Endothelial cell (in vitro differentiated cells): Measurements from ENCODE around the gene CEP131. TPM values are rescaled to one million over a fixed set of nuclear protein-coding genes. Genes with fewer than 3 reads are reported as not detected.

Experiments used
- DNase-seq: peaks from one replicate; pipeline ENCODE4 v3.0.0; 2021; ENCODE audit warnings: low spot score
- H3K27ac Mint-ChIP-seq: one replicate; pipeline ENCODE4 v1.8.0; 2021; ENCODE audit warnings: mixed read lengths, inconsistent platforms; ENCODE audit not compliant: unreplicated experiment
- H3K27me3 Mint-ChIP-seq: one replicate; pipeline ENCODE4 v1.8.0; 2021; ENCODE audit warnings: mild to moderate bottlenecking, moderate library complexity, mixed read lengths, inconsistent platforms; ENCODE audit not compliant: unreplicated experiment
- H3K36me3 Mint-ChIP-seq: one replicate; pipeline ENCODE4 v1.8.0; 2021; ENCODE audit warnings: mild to moderate bottlenecking, low read depth, mixed read lengths, inconsistent platforms; ENCODE audit not compliant: unreplicated experiment
- H3K4me1 Mint-ChIP-seq: one replicate; pipeline ENCODE4 v1.8.0; 2021; ENCODE audit warnings: mild to moderate bottlenecking, mixed read lengths, inconsistent platforms; ENCODE audit not compliant: unreplicated experiment
- H3K4me3 Mint-ChIP-seq: one replicate; pipeline ENCODE4 v1.8.0; 2021; ENCODE audit warnings: mild to moderate bottlenecking, mixed read lengths, inconsistent platforms; ENCODE audit not compliant: unreplicated experiment
- H3K9me3 Mint-ChIP-seq: one replicate; pipeline ENCODE4 v1.8.0; 2021; ENCODE audit warnings: mixed read lengths, inconsistent platforms; ENCODE audit not compliant: unreplicated experiment
- CTCF ChIP-seq: fragments of 200-600 bp; sonication (generic); IDR thresholded peaks from one replicate; pipeline ENCODE4 v1.5.0; 2021; ENCODE audit warnings: antibody characterized with exemption; ENCODE audit not compliant: unreplicated experiment
- total RNA-seq: library from RNA; stranded (reverse); fragmentation: NEBNext Ultra II Directional; extraction: Animal tissue kit (Norgen Biotek cat#: 25700); gene quantifications from one replicate; pipeline ENCODE4 v1.2.1, GENCODE V29; 2021; ENCODE audit not compliant: unreplicated experiment

The CEP131 gene
- total RNA-seq, 1 donor from 2014 or later: 21.1 TPM

DNA sequence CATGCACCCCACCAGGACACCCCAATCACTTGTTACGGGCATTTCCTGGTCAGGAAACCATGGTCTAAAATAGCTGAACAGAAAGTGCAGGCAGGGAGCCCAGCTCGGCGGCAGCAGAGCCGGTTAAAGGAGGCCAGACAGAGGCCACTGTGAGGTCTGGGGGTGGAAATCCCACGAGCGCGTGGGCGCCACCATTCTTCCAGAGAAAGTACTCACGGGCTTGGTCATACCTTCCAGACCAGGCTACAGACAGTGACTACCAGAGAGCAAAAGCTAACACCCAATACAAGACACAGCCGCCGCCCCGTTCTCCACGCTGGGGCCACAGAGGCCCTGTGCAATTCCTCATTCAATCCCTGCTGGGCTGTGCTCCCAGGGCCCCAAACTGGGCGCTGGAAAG lies 11.9 kb downstream of the CEP131 start:
- Mint-ChIP-seq H3K9me3 (no peaks in the 10 kb centered on the region), H3K4me1 (no peaks in the 10 kb centered on the region), H3K36me3 (no peaks in the 10 kb centered on the region), H3K27ac (no peak overlapping the region), H3K4me3 (no peak overlapping the region), H3K27me3 (peaks cover 1% of the 10 kb centered on the region)
- TF ChIP-seq CTCF: no peak
- no peak for DNase-seq

GRCh38 chr17:81210466-81210865 lies 12.3 kb downstream of the CEP131 start:
- peaks cover 1% of the 10 kb centered on the region for H3K27me3 Mint-ChIP-seq
- TF ChIP-seq CTCF: no peak
- no peaks in the 10 kb centered on the region for H3K4me1 Mint-ChIP-seq
- H3K36me3 Mint-ChIP-seq: no peaks in the 10 kb centered on the region
- H3K4me3 Mint-ChIP-seq: no peak overlapping the region
- no peak for DNase-seq
- no peak overlapping the region for H3K27ac Mint-ChIP-seq
- H3K9me3 Mint-ChIP-seq: no peaks in the 10 kb centered on the region

- Mint-ChIP-seq H3K4me3 (no peak overlapping the region), H3K27me3 (peaks cover 1% of the 10 kb centered on the region), H3K36me3 (no peaks in the 10 kb centered on the region), H3K4me1 (no peaks in the 10 kb centered on the region), H3K27ac (no peak overlapping the region), H3K9me3 (no peaks in the 10 kb centered on the region)
- TF ChIP-seq CTCF: no peak
- no peak for DNase-seq
Measured at GRCh38 chr17:81209141-81209540, 13.6 kb downstream of the CEP131 start.

GRCh38 chr17:81208651-81209050 lies 14.1 kb downstream of the CEP131 start:
- Mint-ChIP-seq H3K27ac (no peak overlapping the region), H3K27me3 (peaks cover 1% of the 10 kb centered on the region), H3K4me1 (no peaks in the 10 kb centered on the region), H3K4me3 (no peak overlapping the region), H3K9me3 (no peaks in the 10 kb centered on the region), H3K36me3 (no peaks in the 10 kb centered on the region)
- no peak for DNase-seq
- TF ChIP-seq CTCF: no peak

GRCh38 chr17:81207610-81208581 lies 14.9 kb downstream of the CEP131 start:
- no peaks in the 10 kb centered on the region for H3K9me3 Mint-ChIP-seq
- DNase-seq: no peak
- peaks cover 1% of the 10 kb centered on the region for H3K27me3 Mint-ChIP-seq
- H3K4me3 Mint-ChIP-seq: no peak overlapping the region
- H3K4me1 Mint-ChIP-seq: no peaks in the 10 kb centered on the region
- no peak overlapping the region for H3K27ac Mint-ChIP-seq
- TF ChIP-seq CTCF: no peak
- no peaks in the 10 kb centered on the region for H3K36me3 Mint-ChIP-seq
